Smooth muscle cell (in vitro differentiated cells): ENCODE data around the gene FAM241A. TPM values are rescaled to one million over a fixed set of nuclear protein-coding genes. Genes with fewer than 3 reads are reported as not detected.

Source experiments
- DNase-seq: peaks from one replicate; lab custom pipeline; 2025; ENCODE audit not compliant: unreplicated experiment; lab: John Stamatoyannopoulos, UW
- H2AFZ ChIP-seq: fragments of 200-600 bp; sonication (generic); 2 replicates; pipeline ENCODE4 v1.6.0; 2016; ENCODE audit warnings: antibody characterized with exemption, low read depth, mild to moderate bottlenecking
- H3F3A ChIP-seq: fragments of 200-600 bp; sonication (generic); 2 replicates; pipeline ENCODE4 v1.6.0; 2017; ENCODE audit warnings: antibody characterized with exemption, low read depth
- H3K27ac ChIP-seq: fragments of 200-600 bp; sonication (generic); 2 replicates; pipeline ENCODE4 v1.5.1; 2016; ENCODE audit warnings: low read depth, mild to moderate bottlenecking
- H3K27me3 ChIP-seq: fragments of 200-600 bp; sonication (generic); 2 replicates; pipeline ENCODE4 v1.6.1; 2016; ENCODE audit warnings: low read depth, mild to moderate bottlenecking
- H3K36me3 ChIP-seq: fragments of 200-600 bp; sonication (generic); 2 replicates; pipeline ENCODE4 v1.5.1; 2016; ENCODE audit warnings: low read depth
- H3K4me1 ChIP-seq: fragments of 200-600 bp; sonication (generic); 2 replicates; pipeline ENCODE4 v1.5.1; 2016; ENCODE audit warnings: low read depth
- H3K4me2 ChIP-seq: fragments of 200-600 bp; sonication (generic); 2 replicates; pipeline ENCODE4 v1.6.0; 2016; ENCODE audit warnings: mild to moderate bottlenecking
- H3K4me3 ChIP-seq: fragments of 200-600 bp; sonication (generic); 2 replicates; pipeline ENCODE4 v1.5.1; 2016; ENCODE audit warnings: mild to moderate bottlenecking
- H3K79me2 ChIP-seq: fragments of 200-600 bp; sonication (generic); 2 replicates; pipeline ENCODE4 v1.6.0; 2016; ENCODE audit warnings: low read depth, mild to moderate bottlenecking
- H3K9ac ChIP-seq: fragments of 200-600 bp; sonication (generic); 2 replicates; pipeline ENCODE4 v1.6.0; 2016; ENCODE audit warnings: low read depth
- H3K9me3 ChIP-seq: fragments of 200-600 bp; sonication (generic); replicated peaks from 2 replicates; pipeline ENCODE4 v1.5.1; 2016; ENCODE audit warnings: low read depth
- H4K20me1 ChIP-seq: fragments of 200-600 bp; sonication (generic); 2 replicates; pipeline ENCODE4 v1.6.0; 2016; ENCODE audit warnings: low read depth
- CTCF ChIP-seq: fragments of 200-600 bp; sonication (generic); IDR thresholded peaks from 2 replicates; pipeline ENCODE4 v1.5.1; 2017; ENCODE audit warnings: borderline replicate concordance, mild to moderate bottlenecking, antibody characterized with exemption; ENCODE audit not compliant: insufficient read depth, poor library complexity, severe bottlenecking
- WGBS: methylation state at CpG from one replicate; pipeline ENCODE4 v1.1.7; 2016; ENCODE audit warnings: low lambda C conversion rate; 5-methylcytosine and 5-hydroxymethylcytosine counted together
- polyA plus RNA-seq: library from polyadenylated mRNA; unstranded; fragments of >200 nt; fragmentation: Nextera tagmentation; extraction: Ambion mirVana; gene quantifications from 2 replicates; pipeline ENCODE4 v1.2.1, GENCODE V29; 2016
- total RNA-seq: library from RNA; depleted of rRNA; stranded (reverse); fragments of >200 nt; gene quantifications from 2 replicates; pipeline ENCODE4 v1.2.3, GENCODE V29; 2014

FAM241A gene
- total and polyA plus RNA-seq, 2 experiments from 2014 or later: 0.19 to 0.27 TPM

GRCh38 chr4:112181358-112182000, 36.2 kb downstream of the FAM241A start:
- no peaks in the 10 kb centered on the region for H3K27me3 ChIP-seq
- 68% methylated on average over 3 of the region's 3 CpGs for WGBS
- no peak for DNase-seq
- no peak overlapping the region for H3K9ac ChIP-seq
- no peak overlapping the region for H3K4me3 ChIP-seq
- no peaks in the 10 kb centered on the region for H3K36me3 ChIP-seq
- H2AFZ ChIP-seq: no peak overlapping the region
- no peaks in the 10 kb centered on the region for H4K20me1 ChIP-seq
- H3K9me3 ChIP-seq: no peaks in the 10 kb centered on the region
- H3K27ac ChIP-seq: no peak overlapping the region
- H3K4me1 ChIP-seq: no peaks in the 10 kb centered on the region
- no peak overlapping the region for H3K4me2 ChIP-seq
- no peak for TF ChIP-seq CTCF
- H3K79me2 ChIP-seq: no peaks in the 10 kb centered on the region
- no peaks in the 10 kb centered on the region for H3F3A ChIP-seq

GRCh38 chr4:112182604-112183003, 37.4 kb downstream of the FAM241A start:
- Histone ChIP-seq H3K27ac (no peak overlapping the region), H3K27me3 (no peaks in the 10 kb centered on the region), H3K79me2 (no peaks in the 10 kb centered on the region), H3K36me3 (no peaks in the 10 kb centered on the region), H3K9me3 (no peaks in the 10 kb centered on the region), H3K4me3 (no peak overlapping the region), H4K20me1 (no peaks in the 10 kb centered on the region), H3K9ac (no peak overlapping the region), H3K4me1 (no peaks in the 10 kb centered on the region), H3F3A (no peaks in the 10 kb centered on the region), H2AFZ (no peak overlapping the region), H3K4me2 (no peak overlapping the region)
- no peak for TF ChIP-seq CTCF
- 84% methylated on average over 3 of the region's 3 CpGs for WGBS
- no peak for DNase-seq

GRCh38 chr4:112183252-112183651, 38.0 kb downstream of the FAM241A start:
- WGBS: 65% methylated on average over 2 of the region's 2 CpGs
- H3K4me2 ChIP-seq: no peak overlapping the region
- no peak for DNase-seq

More at GRCh38 chr4:112183252-112183651, 38.0 kb downstream of the FAM241A start:
- Histone ChIP-seq H3K79me2 (no peaks in the 10 kb centered on the region), H3F3A (no peaks in the 10 kb centered on the region), H3K27ac (no peak overlapping the region), H2AFZ (no peak overlapping the region), H4K20me1 (no peaks in the 10 kb centered on the region), H3K4me3 (no peak overlapping the region), H3K36me3 (no peaks in the 10 kb centered on the region), H3K9ac (no peak overlapping the region), H3K27me3 (no peaks in the 10 kb centered on the region), H3K9me3 (no peaks in the 10 kb centered on the region), H3K4me1 (no peaks in the 10 kb centered on the region)
- no peak for TF ChIP-seq CTCF
